Inflammatory macrophage treated with lipopolysaccharide for 4 hours (primary cell): ENCODE results near the gene MED7.

Source experiments
- DNase-seq: peaks from one replicate; pipeline ENCODE4 v3.0.0-alpha.2; 2020

Gene MED7

GRCh38 chr5:157162919-157163510, 20.4 kb upstream of the MED7 start:
- DNase-seq = no peak

- DNase-seq = no peak
Observed at GRCh38 chr5:157161996-157162395, 19.3 kb upstream of the MED7 start.

GRCh38 chr5:157160001-157160400, 17.3 kb upstream of the MED7 start:
- DNase-seq = no peak

GRCh38 chr5:157159209-157159751, 16.6 kb upstream of the MED7 start:
- DNase-seq = no peak

- no peak for DNase-seq
Observed at GRCh38 chr5:157157293-157157891, 14.7 kb upstream of the MED7 start.

GRCh38 chr5:157155297-157155696, 12.6 kb upstream of the MED7 start:
- DNase-seq = no peak

- no peak for DNase-seq
Observed at GRCh38 chr5:157150995-157151394, 8.3 kb upstream of the MED7 start.

- DNase-seq = peak; percentile 74
Observed at GRCh38 chr5:157148734-157149615, 6.3 kb upstream of the MED7 start.

GRCh38 chr5:157143127-157143971, 684 bp upstream of the MED7 start:
- no peak for DNase-seq

- peak; percentile 60 for DNase-seq
Observed at GRCh38 chr5:157137691-157138090, 5.0 kb downstream of the MED7 start.

- no peak for DNase-seq
Observed at GRCh38 chr5:157132281-157132612, 10.4 kb downstream of the MED7 start.

- peak; percentile 59 for DNase-seq
Observed at GRCh38 chr5:157130925-157131324, 11.7 kb downstream of the MED7 start.

- no peak for DNase-seq
Observed at GRCh38 chr5:157121709-157122108, 21.0 kb downstream of the MED7 start.

- DNase-seq = no peak
Observed at GRCh38 chr5:157120102-157120501, 22.6 kb downstream of the MED7 start.

GRCh38 chr5:157116483-157116954, 26.1 kb downstream of the MED7 start:
- DNase-seq = no peak

- DNase-seq = no peak
Observed at GRCh38 chr5:157115502-157115901, 27.2 kb downstream of the MED7 start.

GRCh38 chr5:157115012-157115411, 27.7 kb downstream of the MED7 start:
- no peak for DNase-seq

GRCh38 chr5:157113002-157113401, 29.7 kb downstream of the MED7 start:
- peak; percentile 97 for DNase-seq

- DNase-seq = peak; percentile 90
Observed at GRCh38 chr5:157109744-157110143, 32.9 kb downstream of the MED7 start.

GRCh38 chr5:157108976-157109375, 33.7 kb downstream of the MED7 start, which contains the start of gene HAVCR2:
TSS of gene HAVCR2 (minus strand) at chr5:157109044. CDS start at chr5:157108983, 61 bp downstream.
- DNase-seq = peak; percentile 91

- DNase-seq = peak; percentile 62
Observed at GRCh38 chr5:157107508-157107907, 35.2 kb downstream of the MED7 start.

GRCh38 chr5:157106630-157107461, 35.8 kb downstream of the MED7 start:
- DNase-seq = peak; percentile 94
